Keratinocyte (primary cell): Measurements from ENCODE around the gene NLRP10. TPM values are rescaled to one million over a fixed set of nuclear protein-coding genes. Genes with fewer than 3 reads are reported as not detected.

Experiments
- DNase-seq: peaks from one replicate; pipeline ENCODE4 v3.0.0-alpha.2; 2011; ENCODE audit warnings: low read depth, missing footprints, low spot score
- FAIRE-seq: peaks from 2 replicates; lab custom pipeline; 2011; peaks lifted over from hg19 to GRCh38; lab: Jason Lieb, UNC
- H2AFZ ChIP-seq: 2 replicates; pipeline ENCODE4 v1.6.0; 2012; ENCODE audit warnings: low read length, control low read depth, inconsistent platforms; ENCODE audit not compliant: control insufficient read depth
- H3K27ac ChIP-seq: 2 replicates; pipeline ENCODE4 v1.5.1; 2011; ENCODE audit warnings: low read length; ENCODE audit not compliant: control insufficient read depth, insufficient read depth
- H3K27me3 ChIP-seq: 3 replicates; pipeline ENCODE4 v1.6.0; 2011; ENCODE audit warnings: low read length; ENCODE audit not compliant: control insufficient read depth, insufficient read depth; ENCODE audit errors: extremely low read depth
- H3K36me3 ChIP-seq, 2 experiments: 2 replicates in 1 of 2; 3 replicates in 1 of 2; pipeline ENCODE4 v1.5.1; 2011; ENCODE audit warnings: low read length in 2 of 2, mild to moderate bottlenecking in 1 of 2; ENCODE audit not compliant: control insufficient read depth in 2 of 2, insufficient read depth in 2 of 2; ENCODE audit errors: extremely low read depth in 1 of 2
- H3K4me1 ChIP-seq: 3 replicates; pipeline ENCODE4 v1.5.1; 2011; ENCODE audit warnings: low read length; ENCODE audit not compliant: control insufficient read depth, insufficient read depth; ENCODE audit errors: extremely low read depth
- H3K4me2 ChIP-seq: 3 replicates; pipeline ENCODE4 v1.6.0; 2011; ENCODE audit warnings: low read depth, low read length; ENCODE audit not compliant: control insufficient read depth, insufficient read depth; ENCODE audit errors: extremely low read depth
- H3K4me3 ChIP-seq, 3 experiments: fragments of 200-600 bp in 1 of 3; sonication (generic) in 1 of 3; 2 replicates in 2 of 3; 3 replicates in 1 of 3; pipeline ENCODE4 v1.5.1; 2011 to 2016; ENCODE audit warnings: low read length in 3 of 3, mild to moderate bottlenecking in 3 of 3, control low read depth in 2 of 3, inconsistent platforms in 1 of 3, low read depth in 1 of 3, mixed read lengths in 1 of 3, mixed run types in 1 of 3, moderate library complexity in 1 of 3; ENCODE audit not compliant: control insufficient read depth in 2 of 3, insufficient read depth in 2 of 3; ENCODE audit errors: extremely low read depth in 1 of 3
- H3K79me2 ChIP-seq: 2 replicates; pipeline ENCODE4 v1.6.0; 2012; ENCODE audit warnings: low read length; ENCODE audit not compliant: control insufficient read depth, insufficient read depth
- H3K9ac ChIP-seq: 3 replicates; pipeline ENCODE4 v1.6.0; 2011; ENCODE audit warnings: low read length; ENCODE audit not compliant: control insufficient read depth, insufficient read depth; ENCODE audit errors: extremely low read depth
- H3K9me1 ChIP-seq: 3 replicates; pipeline ENCODE4 v1.6.0; 2011; ENCODE audit warnings: low read length; ENCODE audit not compliant: control insufficient read depth, insufficient read depth; ENCODE audit errors: extremely low read depth
- H3K9me3 ChIP-seq: 2 replicates; pipeline ENCODE4 v1.5.1; 2012; ENCODE audit warnings: low read depth, low read length; ENCODE audit not compliant: control insufficient read depth
- H4K20me1 ChIP-seq: 3 replicates; pipeline ENCODE4 v1.6.0; 2011; ENCODE audit warnings: low read length; ENCODE audit not compliant: control insufficient read depth, insufficient read depth; ENCODE audit errors: extremely low read depth
- EZH2 ChIP-seq: IDR thresholded peaks from one replicate; pipeline ENCODE4 v1.6.1; 2012; ENCODE audit warnings: inconsistent platforms, mild to moderate bottlenecking, low read length, moderate library complexity
- dilution Hi-C: fragments of 300-500 bp; cut with MboI; formaldehyde crosslinking; loops from one replicate; pipeline ENCODE4 v1.7.0; 2020; ENCODE audit warnings: low sequenced_read_pairs; ENCODE audit not compliant: extremely low pct_ligation_motif_present
- polyA plus RNA-seq, 5 experiments: library from polyadenylated mRNA; depleted of rRNA in 3 of 5; stranded (reverse) in 3 of 5; stranded (forward) in 1 of 5; unstranded in 1 of 5; fragments of >200 nt; gene quantifications; 1 replicate in 1 of 5; 2 replicates in 3 of 5; 3 replicates in 1 of 5; pipeline versions ENCODE4 v1.2.1 to v1.2.3, GENCODE V29; 2011 to 2012; ENCODE audit warnings: missing spikeins in 2 of 5, low read depth in 1 of 5, low replicate concordance in 1 of 5
- TF ChIP-seq, protein P1 (sequence below), 3 experiments: IDR thresholded peaks in 1 of 3; conservative IDR thresholded peaks in 1 of 3; optimal IDR thresholded peaks in 1 of 3; 2 replicates in 2 of 3; 3 replicates in 1 of 3; pipeline versions ENCODE3 to v1.5.1; 2011; ENCODE audit warnings: low read length in 3 of 3, mild to moderate bottlenecking in 3 of 3, moderate library complexity in 2 of 3, control low read depth in 1 of 3, inconsistent platforms in 1 of 3; ENCODE audit not compliant: insufficient read depth in 2 of 3; ENCODE audit errors: extremely low read depth in 1 of 3

Gene NLRP10
- polyA plus RNA-seq, 1 donor (not counting 4 experiments of a cell fraction or from before 2014, with no cell fraction given): 7.1 TPM

GRCh38 chr11:7967826-7968225, 2.6 kb upstream of the NLRP10 start:
- H3K9ac ChIP-seq: no peak overlapping the region
- H2AFZ ChIP-seq: peak overlapping the region; percentile 38
- DNase-seq: no peak
- H3K4me3 ChIP-seq: no peak overlapping the region
- no peaks in the 10 kb centered on the region for H4K20me1 ChIP-seq
- FAIRE-seq: peak; percentile 69
- no peaks in the 10 kb centered on the region for H3K36me3 ChIP-seq
- dilution Hi-C loops: no loop called here
- H3K9me3 ChIP-seq: no peaks in the 10 kb centered on the region
- H3K4me2 ChIP-seq: peak overlapping the region; percentile 17
- no peaks in the 10 kb centered on the region for H3K79me2 ChIP-seq
- no peak overlapping the region for H3K27ac ChIP-seq
- H3K9me1 ChIP-seq: no peaks in the 10 kb centered on the region
- H3K27me3 ChIP-seq: no peaks in the 10 kb centered on the region
- no peak for TF ChIP-seq EZH2
- TF ChIP-seq, protein P1, sequence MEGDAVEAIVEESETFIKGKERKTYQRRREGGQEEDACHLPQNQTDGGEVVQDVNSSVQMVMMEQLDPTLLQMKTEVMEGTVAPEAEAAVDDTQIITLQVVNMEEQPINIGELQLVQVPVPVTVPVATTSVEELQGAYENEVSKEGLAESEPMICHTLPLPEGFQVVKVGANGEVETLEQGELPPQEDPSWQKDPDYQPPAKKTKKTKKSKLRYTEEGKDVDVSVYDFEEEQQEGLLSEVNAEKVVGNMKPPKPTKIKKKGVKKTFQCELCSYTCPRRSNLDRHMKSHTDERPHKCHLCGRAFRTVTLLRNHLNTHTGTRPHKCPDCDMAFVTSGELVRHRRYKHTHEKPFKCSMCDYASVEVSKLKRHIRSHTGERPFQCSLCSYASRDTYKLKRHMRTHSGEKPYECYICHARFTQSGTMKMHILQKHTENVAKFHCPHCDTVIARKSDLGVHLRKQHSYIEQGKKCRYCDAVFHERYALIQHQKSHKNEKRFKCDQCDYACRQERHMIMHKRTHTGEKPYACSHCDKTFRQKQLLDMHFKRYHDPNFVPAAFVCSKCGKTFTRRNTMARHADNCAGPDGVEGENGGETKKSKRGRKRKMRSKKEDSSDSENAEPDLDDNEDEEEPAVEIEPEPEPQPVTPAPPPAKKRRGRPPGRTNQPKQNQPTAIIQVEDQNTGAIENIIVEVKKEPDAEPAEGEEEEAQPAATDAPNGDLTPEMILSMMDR (optimal IDR thresholded peaks at IDR 0.05 in 1 of 3, IDR thresholded peaks at IDR 0.05 in 1 of 3, conservative IDR thresholded peaks at IDR 0.05 in 1 of 3; ENCODE audit: extremely low read depth in 1 of 3, insufficient read depth in 2 of 3, low read length in 3 of 3): no peak
- peaks cover 51% of the 10 kb centered on the region for H3K4me1 ChIP-seq

DNA sequence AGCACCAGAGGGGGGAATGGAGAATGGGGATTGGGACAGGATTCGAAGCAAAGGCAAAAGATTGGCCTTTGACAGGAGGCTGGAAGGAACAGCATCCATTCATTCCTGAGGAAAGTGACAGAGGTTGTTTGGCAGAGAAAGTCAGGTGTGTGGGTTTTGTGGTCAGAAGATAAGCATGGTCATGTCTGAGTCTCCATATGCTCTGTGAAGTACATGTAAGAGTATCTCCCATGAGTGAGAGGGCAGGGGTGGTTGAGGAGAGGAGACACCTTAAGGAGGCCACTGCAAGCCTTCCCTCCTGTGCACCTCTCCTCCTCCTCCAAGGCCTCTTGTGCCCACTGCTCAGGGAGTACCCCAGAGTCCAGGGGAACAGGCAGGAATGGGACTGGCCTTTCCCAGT, 1.9 kb upstream of the NLRP10 start:
- FAIRE-seq (peak; percentile 87), DNase-seq (no peak)
- peak overlapping the region; percentile 25 for H3K4me2 ChIP-seq
- no peaks in the 10 kb centered on the region for H4K20me1 ChIP-seq
- no peaks in the 10 kb centered on the region for H3K9me1 ChIP-seq
- H3K9me3 ChIP-seq: no peaks in the 10 kb centered on the region
- no peaks in the 10 kb centered on the region for H3K36me3 ChIP-seq
- H2AFZ ChIP-seq: no peak overlapping the region
- H3K79me2 ChIP-seq: no peaks in the 10 kb centered on the region
- H3K27me3 ChIP-seq: no peaks in the 10 kb centered on the region
- dilution Hi-C loops: no loop called here
- no peak for TF ChIP-seq EZH2
- TF ChIP-seq, protein P1 (optimal IDR thresholded peaks at IDR 0.05 in 1 of 3, IDR thresholded peaks at IDR 0.05 in 1 of 3, conservative IDR thresholded peaks at IDR 0.05 in 1 of 3; ENCODE audit: extremely low read depth in 1 of 3, insufficient read depth in 2 of 3, low read length in 3 of 3): no peak
- no peak overlapping the region for H3K9ac ChIP-seq
- no peak overlapping the region for H3K4me3 ChIP-seq
- H3K27ac ChIP-seq: peak overlapping the region; percentile 25
- peaks cover 51% of the 10 kb centered on the region for H3K4me1 ChIP-seq
